NCI-H2029 treated with DMSO at 0.1 percent for 48 hours (cell line): Measurements from ENCODE around the gene ZBTB45.

Experiments used
- DNase-seq: peaks from one replicate; lab custom pipeline; 2025; lab: John Stamatoyannopoulos, UW

ZBTB45 gene

DNA sequence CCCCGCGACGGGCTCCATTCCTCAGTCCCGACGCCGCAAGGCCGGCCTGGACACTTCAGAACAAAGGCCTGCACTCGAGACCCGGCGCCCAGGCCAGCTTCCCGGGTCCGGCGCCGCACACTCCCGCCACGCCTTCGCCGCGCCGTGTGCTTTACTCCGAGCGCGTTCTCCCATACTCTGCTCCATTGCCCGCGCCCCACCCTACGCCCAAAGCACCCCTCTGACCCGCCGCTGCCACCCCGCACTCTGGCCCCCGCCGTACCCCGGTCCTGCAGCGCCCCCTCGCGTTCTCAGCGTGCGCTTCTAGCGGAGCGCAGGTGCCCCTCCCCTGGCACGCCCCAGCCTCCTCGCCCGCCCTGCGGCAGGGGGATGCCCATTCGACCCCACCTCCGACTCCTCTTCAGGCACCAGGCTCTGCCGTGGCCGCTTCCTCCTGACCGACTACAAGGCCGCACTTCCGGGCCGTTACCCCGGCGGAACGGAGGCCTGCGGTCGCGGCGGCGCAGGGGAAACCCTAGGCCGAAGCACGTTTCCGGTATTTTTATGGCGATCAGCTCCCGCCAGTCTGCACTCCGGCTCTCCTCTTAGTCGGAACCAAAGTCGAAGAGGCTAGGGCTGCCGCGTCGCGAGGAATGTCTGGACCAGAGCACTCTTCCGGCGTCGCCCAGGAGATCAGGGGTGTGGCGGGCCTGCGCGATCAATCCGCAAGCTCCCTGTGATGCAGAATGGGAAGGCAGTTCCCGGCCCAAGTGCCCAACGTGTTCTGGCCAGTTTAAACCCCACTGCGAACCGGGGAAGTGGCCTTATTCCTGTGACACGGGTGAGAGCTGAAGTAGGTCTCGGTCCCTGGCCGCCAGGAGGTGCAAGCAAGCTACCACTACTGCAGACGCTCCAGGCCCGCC lies at the start of gene ZBTB45:
ZBTB45 (minus strand) TSS at position 456 of the 902 bp plus-strand sequence. CDS start 2,137 bp downstream, outside the sequence.
- peak; percentile 87 for DNase-seq

DNA sequence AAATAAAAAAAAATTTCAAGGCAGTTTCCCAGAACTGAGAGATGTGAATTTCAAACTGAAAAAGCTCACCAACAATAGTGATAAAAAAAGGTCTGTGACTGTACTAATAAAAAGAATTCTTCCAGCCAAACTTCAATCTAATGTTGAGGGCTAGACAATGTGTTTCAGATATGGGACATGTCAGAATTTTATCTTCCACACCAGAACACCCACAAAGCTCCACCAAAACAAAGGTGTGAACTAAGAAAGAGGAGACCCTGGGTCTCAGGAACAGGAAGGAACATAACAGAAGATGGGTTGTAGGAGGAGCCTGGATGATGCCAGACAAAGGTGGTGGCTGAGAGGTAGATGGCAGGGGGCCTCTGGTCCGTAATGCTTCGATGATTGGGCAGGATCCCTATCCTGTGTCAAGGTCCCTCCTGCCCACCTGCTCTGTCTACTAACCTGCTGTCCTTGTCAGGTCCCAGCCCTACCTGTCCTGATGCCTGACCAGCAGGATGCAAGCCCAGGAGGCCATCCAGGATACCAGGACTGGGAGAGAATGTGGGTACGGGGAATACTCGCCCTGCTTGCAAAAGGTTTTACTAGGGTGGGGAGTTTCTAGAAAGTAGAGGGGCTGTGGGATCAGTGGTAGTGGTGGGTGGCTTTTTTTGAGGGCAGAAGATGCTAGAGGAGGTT lies 49.0 kb upstream of the ZBTB45 start:
- DNase-seq: no peak

DNA sequence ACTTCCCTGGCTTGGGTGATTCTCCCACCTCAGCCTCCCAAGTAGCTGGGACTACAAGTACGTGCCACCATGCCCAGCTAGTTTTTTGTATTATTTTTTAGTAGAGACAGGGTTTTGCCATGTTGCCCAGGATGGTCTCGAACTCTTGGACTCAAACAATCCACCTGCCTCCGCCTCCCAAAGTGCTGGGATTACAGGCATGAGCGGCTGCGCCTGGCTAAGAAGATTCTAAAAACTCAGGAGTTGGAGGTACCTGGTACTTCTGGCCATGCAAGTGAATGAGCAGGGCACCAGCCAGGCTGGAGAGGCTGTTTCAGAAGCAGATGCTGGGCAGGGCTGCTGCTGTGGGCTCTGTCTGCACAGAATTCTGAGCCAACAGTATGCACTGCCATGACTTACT lies 47.4 kb upstream of the ZBTB45 start:
- DNase-seq: no peak

DNA sequence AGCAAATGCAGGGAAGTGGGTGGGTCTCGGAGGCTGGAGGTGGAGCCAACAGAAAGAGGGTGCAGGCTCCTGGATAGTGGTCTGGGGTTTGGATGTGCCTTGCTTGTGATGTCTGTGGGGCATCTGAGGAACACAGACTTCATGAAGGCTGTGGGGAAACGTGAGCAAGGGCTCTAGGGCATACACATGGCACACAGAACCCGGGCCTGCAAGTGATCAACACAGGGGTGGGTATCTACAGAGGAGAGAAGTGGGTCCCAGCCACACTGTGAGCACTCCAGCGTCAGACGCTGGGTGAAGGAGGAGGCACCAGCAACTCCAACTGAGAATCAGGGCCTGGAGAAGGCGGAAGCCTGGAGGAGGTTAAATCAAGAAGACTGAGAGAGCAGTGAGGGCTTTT lies 44.2 kb upstream of the ZBTB45 start:
- no peak for DNase-seq

DNA sequence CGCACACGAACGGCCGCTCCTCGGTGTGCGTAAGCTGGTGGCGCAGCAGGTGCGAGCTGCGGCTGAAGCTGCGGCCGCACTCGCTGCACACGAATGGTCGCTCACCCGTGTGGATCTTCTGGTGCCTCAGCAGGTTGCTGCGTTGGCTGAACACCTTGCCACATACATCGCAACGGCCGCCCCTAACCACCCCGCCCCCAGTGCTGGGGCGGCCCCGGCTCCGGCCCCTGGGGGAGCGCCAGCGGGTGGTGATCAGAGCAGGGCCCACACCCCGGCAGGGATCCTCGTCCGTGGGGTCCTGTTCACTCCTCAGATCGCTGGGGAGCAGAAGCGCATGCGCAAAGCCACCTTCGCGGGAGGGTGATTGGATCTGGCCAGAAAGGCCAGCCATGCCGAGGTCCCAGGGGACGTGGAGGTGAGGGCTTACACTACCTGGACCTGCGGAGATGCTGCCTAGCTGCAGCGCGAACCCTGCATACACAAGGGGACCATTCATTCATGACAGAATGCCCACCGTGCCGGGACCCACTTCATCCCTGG lies 43.5 kb upstream of the ZBTB45 start:
- no peak for DNase-seq

DNA sequence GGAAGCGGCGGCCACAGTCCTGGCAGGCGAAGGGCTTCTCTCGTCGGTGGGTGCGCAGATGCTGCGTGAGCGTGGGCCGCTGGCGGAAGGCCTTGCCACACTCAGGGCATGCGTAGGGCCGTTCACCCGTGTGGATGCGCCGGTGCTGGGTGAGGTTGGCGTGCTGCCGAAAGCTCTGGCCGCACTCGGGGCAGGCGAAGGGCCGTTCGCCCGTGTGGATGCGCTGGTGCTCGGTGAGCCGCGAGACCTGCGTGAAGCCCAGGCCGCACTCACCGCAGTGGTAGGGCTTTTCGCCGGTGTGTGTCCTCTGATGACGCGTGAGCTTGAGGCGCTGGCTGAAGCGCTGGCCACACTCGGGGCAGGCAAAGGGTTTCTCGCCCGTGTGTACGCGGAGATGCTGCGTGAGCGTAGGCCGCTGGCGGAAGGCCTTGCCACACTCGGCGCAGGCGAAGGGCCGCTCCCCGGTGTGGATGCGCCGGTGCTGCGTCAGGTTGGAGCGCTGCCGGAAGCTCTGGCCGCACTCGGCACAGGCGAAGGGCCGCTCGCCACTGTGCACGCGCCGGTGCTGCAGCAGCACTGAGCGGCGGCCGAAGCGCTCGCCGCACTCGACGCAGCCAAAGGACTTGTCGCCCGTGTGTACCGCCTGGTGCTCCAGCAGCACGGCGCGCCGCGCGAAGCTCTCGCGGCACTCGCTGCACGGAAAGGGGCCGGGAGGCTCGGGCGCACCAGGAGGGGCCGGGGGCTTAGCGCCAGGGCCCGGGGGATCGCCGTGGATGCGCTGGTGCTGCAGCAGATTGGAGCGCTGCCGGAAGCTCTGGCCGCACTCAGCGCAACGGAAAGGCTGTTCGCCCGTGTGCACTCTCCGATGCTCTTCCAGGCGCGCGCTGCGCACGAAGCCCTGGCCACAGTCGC lies 42.8 kb upstream of the ZBTB45 start:
- no peak for DNase-seq

DNA sequence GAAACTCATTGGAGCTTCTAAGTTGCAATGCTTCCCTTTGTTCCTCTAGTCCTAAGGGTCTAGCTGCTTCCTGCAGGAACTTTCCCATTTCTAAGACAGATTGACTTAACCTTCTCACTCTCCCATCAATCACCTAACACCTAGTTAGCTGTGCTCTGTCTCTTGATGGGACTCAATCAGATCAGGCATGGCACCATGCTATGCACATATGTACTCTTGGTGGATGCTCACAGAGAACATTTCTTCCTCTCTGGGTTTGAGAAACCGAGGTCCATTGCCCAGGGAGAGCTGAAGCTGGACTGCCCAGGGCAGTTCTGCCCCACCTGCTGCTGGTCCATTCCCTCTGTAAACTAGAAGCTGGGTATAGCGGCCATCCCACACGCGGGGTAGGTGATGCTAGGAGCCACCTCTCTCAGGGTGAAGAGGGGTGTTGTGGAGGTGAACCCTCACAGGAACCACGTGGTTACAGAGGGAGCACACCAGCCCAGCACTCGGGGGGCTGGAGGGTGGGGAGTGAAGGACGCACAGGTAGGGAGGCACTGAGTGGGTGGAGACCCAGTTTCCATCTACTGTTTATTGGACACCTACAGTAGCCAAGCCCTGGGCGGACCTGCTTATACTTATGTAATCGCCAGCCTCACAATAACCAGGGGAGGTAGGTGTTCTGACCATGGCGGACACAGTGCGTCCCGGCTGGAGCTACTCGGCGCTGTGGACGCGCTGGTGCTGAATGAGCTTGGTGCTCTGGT lies 41.9 kb upstream of the ZBTB45 start:
- no peak for DNase-seq

DNA sequence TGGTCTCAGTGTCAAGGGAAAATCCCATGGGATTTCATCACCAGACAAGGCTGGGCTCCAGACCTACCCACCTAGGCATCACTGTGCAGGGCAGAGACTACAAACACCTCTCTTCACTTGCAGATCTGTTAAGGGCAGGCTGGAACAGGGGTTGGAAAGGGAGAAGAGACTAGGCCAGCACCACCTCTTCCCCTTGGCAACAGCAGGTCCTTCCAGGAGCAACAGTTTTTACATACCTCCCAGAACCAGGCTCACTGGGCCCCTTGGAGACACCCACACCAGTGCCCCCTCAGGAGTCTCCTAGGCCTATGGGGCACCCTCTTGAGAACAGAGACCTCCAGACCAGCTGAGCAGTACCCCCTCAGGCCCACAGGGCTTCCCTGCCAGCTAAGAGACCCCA lies 41.3 kb upstream of the ZBTB45 start:
- no peak for DNase-seq

DNA sequence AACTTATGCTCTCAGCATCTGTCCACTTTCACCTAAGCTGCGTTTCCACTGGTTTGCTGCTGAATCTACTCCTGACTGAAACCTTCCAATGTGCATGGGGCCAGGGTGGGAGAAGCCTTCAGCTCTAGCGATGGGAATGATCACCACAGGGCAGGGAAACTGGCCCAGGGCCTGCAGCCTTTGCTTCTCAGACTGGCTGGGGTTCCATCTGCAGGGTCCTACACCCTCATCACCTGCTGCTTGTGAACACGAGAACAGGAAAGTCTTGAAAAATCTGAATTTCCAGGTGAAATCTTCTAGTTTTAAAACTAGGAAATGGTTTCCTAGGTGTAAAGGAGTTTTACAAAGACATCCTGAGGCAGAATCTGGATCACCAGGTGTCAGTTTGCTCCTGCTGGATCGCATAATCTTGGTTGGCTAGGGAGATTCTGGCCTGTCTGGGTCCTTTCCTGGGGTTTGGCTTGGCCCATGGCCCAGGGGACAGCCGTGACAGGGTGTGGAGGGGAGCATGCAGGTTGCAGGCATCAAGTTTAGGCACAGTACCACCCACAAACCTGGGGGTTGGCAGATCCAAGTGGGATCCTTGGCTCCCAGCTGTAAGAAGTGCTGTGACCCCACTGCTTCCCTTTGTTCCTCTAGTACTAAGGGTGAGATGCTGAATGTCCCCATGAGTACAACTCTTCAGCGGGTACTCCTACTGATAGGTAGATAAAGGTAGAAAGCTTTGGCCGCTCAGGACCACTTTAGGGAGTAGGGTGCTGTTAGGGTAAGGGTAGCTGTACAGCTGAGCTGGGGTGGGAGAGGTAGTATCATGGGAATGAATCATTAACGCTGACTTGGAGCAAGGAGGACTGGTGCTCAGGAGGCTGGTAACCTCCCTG lies 40.6 kb upstream of the ZBTB45 start:
- DNase-seq: no peak

DNA sequence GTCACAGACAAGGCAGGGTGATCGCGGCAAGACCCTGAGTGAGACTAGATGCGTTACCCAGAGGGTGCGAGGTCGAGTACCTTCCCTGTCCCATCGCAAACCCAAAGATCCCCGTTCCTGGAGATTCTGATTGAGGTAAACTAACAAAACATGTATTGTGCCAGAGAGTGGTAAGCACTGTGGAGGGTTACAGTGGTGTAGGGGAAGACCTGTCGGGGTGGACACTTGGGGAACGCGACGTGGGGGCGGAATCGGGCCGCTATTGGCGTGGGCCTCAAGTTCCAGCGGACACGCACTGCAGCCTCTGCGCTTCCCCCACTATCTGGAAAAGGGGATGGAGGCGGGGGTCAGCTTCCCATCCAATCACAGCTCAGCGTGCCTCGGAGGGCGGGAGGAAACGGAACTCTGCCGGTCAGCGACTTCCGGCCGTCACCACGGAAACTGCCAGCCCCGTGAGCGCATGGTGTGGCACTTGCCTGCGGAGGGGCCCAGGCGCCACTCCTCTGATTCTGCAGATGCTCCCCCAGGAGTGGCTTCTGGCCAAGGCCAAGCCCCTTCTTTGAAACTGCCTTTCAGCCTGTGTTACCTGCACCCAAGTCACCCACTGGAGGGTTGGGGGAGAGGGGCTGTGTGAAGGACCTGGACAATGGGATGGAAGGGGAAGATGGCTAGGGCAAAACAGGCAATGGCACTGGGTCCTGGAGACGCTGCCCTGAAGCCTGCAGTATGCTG lies 39.8 kb upstream of the ZBTB45 start:
- no peak for DNase-seq

DNA sequence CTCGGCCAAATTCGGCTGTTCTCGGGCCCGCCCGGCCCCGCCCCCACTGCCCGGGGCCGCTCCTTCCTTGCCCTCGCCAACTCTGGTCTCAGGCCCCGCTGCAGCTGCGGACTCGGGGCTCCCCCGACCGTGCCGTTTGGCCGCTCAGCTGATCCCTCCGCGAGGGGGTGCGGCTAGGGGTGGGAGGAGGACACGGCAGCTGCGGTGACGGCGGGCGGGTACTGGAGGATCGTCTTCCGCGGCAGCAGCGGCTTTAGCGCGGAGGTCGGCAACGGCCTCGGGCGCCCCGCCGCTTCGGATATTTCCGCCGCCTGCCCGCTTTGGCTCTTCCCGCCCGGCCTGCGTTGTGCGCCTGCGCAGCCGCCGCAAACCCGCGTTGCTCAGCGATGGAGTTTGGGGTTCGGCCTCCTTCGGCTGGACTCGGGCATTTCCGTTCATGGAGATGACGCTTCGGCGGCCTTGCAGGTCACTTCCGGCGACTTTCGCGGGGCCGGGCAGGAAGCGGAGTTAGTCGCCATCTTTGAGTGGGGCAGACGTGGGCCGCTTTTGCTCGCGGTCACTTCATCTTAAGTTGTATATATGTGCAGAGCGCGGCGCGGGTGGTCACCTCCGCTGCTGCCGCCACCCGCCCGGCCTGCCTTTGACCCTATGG lies 39.1 kb upstream of the ZBTB45 start:
- DNase-seq: no peak

DNA sequence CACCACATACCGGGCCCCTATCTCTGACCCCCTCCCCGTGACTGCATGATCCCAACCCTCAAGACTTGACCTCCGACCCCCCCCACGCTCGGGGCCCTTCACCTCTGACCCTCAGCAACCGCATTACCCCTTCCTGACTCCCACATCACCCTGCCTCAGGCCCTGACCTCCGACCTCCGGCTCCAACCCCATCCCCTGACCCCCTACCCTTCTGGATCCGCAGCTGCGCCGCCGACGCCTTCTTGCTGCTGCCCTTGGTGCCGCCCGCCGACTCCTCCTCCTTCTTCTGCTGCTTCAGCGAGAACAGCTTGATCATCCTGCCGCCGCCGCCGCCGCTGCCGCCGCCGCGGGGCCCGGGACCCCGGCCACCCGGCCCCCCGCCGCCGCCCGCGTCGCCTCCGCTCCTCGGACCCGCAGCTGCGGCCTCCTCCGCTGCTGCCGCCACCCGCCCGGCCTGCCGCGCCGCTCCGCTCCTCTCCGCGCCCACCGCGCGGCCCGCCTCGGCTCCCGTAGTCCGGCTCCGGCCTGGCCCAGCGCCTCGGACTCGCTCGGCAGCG lies 38.5 kb upstream of the ZBTB45 start, which contains the start of gene UBE2M:
UBE2M (minus strand) TSS at position 546 of the 557 bp plus-strand sequence; CDS start at position 316, 230 bp downstream.
- DNase-seq: no peak

DNA sequence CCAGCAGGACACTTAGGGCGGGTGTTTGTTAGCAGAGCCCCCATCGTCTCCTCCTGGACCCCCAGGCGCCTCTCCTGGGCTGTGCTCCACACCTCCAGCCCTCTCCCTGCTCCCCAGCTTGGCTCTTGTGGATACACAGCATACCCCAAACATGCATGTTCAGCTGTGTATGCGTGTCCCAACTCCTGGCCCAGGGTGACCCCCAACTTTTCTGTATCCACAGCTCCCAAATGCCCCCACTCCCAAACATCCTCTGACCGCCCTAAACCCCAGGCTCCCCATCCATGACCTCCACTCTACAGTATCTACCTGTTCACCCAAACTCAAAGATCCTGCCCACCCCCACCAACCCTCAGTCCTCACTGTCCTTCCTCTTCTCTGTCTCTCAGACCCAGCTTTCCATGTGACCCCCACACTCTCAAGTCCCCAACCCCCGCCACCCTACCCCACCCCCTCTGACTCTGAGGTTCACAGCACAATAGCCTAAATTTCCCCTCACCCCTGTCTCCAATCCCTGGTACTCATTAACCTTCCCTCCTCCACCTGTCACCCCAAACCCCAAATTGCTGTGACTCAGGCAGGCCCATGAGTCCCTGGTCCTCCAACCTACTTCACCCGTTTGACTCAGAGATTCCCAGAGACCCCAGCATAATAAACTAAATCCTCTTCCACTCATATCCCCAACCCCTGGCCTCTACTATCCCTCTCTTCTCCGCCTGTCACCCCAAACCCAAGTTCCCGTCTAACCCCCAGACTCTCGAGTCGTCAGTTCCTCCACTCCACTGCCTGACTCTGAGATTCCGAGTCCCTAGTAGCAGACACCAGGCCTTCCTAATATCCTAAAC lies 37.8 kb upstream of the ZBTB45 start:
- no peak for DNase-seq

DNA sequence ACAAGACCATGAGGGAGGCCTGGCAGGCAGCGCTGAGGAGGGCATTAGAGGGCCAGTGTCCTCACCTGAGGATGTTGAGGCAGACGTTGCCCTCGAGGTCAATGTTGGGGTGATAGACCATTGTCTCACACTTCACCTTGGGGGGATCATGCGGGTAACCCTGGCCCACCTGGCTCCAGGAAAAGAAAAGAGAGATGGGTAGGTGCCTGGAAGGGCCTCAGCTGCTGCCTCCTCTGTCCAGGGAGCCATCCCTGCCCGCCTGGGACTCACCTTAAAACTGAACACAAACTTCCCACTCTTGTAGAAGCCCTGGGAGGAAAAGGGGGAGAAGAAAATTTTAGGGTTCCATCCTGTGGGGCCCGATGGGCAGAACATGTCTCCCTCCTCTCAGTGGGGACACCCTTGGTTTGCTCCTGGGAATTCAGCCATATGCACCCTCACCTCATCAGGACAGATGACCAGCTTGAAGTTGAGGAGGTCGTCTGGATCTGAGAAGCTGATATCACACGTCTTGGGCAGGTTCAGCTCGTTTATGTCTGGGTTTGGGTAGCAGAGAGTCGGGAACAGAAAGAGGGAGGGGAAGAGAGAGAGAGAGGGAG lies 37.1 kb upstream of the ZBTB45 start:
- no peak for DNase-seq

DNA sequence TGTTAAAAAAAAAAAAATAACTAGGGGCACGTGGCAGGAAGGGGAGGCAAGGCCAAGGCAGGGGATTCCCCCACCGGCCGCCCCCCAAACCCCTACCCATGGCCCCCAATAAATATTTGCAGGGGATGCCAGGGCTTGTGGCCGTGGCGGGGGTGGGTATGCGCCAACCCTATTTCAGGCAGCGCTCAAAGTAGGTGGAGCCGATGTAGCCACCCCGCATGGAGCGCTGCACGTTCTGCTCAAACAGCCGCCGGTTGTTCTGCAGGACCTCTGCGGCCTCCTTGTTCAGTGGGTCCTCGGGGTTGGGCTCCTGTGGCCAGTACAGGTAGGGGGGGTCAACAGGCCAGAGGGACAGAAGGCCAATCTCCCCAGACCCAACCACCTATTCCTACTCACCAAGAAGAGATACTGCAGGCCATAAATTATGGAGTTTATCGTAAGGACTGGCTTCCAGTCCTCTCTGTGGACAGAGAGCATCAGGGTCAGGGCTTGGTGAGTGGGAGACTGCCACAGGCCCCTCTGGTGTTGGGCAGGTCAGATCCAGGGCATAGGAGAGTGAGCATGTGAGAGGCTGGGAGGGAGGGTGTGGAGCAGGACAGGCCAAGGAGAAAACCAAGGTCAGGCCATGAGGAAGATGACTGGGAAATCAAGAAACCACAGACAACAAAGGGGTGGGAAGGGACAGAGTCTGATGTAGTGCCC lies 36.5 kb upstream of the ZBTB45 start:
- DNase-seq: no peak

DNA sequence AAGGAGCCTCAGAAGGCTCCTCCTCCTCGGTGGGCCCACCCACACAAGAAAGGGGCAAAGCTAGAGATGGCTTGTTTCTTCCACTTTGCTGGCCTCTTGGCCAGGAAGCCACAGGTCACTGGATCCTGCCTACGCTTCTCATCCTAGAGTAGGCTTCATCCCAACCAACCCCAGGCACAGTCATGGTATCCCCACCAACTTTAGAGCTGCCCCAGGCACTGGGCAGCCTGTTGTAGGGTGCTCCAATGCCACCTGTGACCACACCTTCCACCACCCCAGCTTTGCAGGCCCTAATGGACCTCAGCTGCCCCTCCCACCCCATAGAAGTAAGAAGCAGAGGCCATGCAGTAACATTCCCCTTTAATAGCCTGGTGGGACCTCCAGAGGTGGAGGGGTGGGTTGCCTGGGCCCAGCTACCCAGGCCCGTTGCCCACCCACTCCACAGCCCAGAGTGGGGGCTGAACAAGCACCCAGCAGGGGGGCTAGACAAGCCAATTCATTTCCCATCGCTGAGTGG lies 35.8 kb upstream of the ZBTB45 start:
- DNase-seq: no peak
